GM23248 (cell line): ENCODE results near the gene SH3BP2. TPM values are rescaled to one million over a fixed set of nuclear protein-coding genes. Genes with fewer than 3 reads are reported as not detected.

Experiments
- DNase-seq: peaks from one replicate; pipeline ENCODE4 v3.0.0-alpha.2; 2015
- H2AFZ ChIP-seq: fragments of 200-600 bp; sonication (generic); 2 replicates; pipeline ENCODE4 v1.6.1; 2016; ENCODE audit warnings: antibody characterized with exemption
- H3F3A ChIP-seq: fragments of 200-600 bp; sonication (generic); 2 replicates; pipeline ENCODE4 v1.6.1; 2016; ENCODE audit warnings: mild to moderate bottlenecking, antibody characterized with exemption, mixed run types; ENCODE audit not compliant: insufficient read depth
- H3K27ac ChIP-seq: fragments of 200-600 bp; sonication (generic); 2 replicates; pipeline ENCODE4 v1.5.1; 2016; ENCODE audit warnings: mild to moderate bottlenecking
- H3K27me3 ChIP-seq: fragments of 200-600 bp; sonication (generic); replicated peaks from 2 replicates; pipeline ENCODE4 v1.6.1; 2016; ENCODE audit warnings: mild to moderate bottlenecking; ENCODE audit not compliant: insufficient read depth
- H3K36me3 ChIP-seq: fragments of 200-600 bp; sonication (generic); 2 replicates; pipeline ENCODE4 v1.6.1; 2016; ENCODE audit warnings: low read depth, mild to moderate bottlenecking
- H3K4me1 ChIP-seq: fragments of 200-600 bp; sonication (generic); 2 replicates; pipeline ENCODE4 v1.6.1; 2016; ENCODE audit warnings: mild to moderate bottlenecking; ENCODE audit not compliant: insufficient read depth
- H3K4me2 ChIP-seq: fragments of 200-600 bp; sonication (generic); one replicate; pipeline ENCODE4 v1.6.1; 2016; ENCODE audit warnings: mild to moderate bottlenecking; ENCODE audit not compliant: unreplicated experiment
- H3K4me3 ChIP-seq: fragments of 200-600 bp; sonication (generic); 2 replicates; pipeline ENCODE4 v1.5.1; 2016; ENCODE audit warnings: mild to moderate bottlenecking
- H3K79me2 ChIP-seq: fragments of 200-600 bp; sonication (generic); 2 replicates; pipeline ENCODE4 v1.6.1; 2016; ENCODE audit warnings: mild to moderate bottlenecking; ENCODE audit not compliant: insufficient read depth
- H3K9ac ChIP-seq: fragments of 200-600 bp; sonication (generic); 2 replicates; pipeline ENCODE4 v1.6.1; 2016; ENCODE audit warnings: mild to moderate bottlenecking
- H3K9me2 ChIP-seq: fragments of 200-600 bp; sonication (generic); 2 replicates; pipeline ENCODE4 v1.6.1; 2016; ENCODE audit warnings: mixed run types, mild to moderate bottlenecking, moderate library complexity; ENCODE audit not compliant: insufficient read depth
- H3K9me3 ChIP-seq: fragments of 200-600 bp; sonication (generic); one replicate; pipeline ENCODE4 v1.6.1; 2017; ENCODE audit warnings: low read depth
- H4K20me1 ChIP-seq: fragments of 200-600 bp; sonication (generic); 2 replicates; pipeline ENCODE4 v1.6.0; 2016; ENCODE audit not compliant: insufficient read depth
- EZH2 ChIP-seq: fragments of 200-600 bp; sonication (generic); IDR thresholded peaks from 2 replicates; pipeline ENCODE4 v1.6.1; 2018; ENCODE audit warnings: antibody characterized with exemption, mild to moderate bottlenecking; ENCODE audit not compliant: insufficient read depth, poor library complexity, severe bottlenecking
- EZH2phosphoT487 ChIP-seq: fragments of 200-600 bp; sonication (generic); IDR thresholded peaks from 2 replicates; pipeline ENCODE4 v1.6.1; 2018; ENCODE audit warnings: antibody characterized with exemption, moderate library complexity, mild to moderate bottlenecking, low read depth; ENCODE audit not compliant: insufficient read depth
- whole genome bisulfite sequencing, 2 experiments: methylation state at CpG; one replicate each; pipeline ENCODE4 v1.1.6; 2015 to 2017; ENCODE audit warnings: low lambda C conversion rate in 2 of 2, low coverage in 1 of 2; ENCODE audit errors: missing lambda C conversion rate in 2 of 2; 5-methylcytosine and 5-hydroxymethylcytosine counted together
- in situ Hi-C: fragments of 300-500 bp; cut with MboI; formaldehyde crosslinking; loops from 2 replicates; pipeline ENCODE4 v1.15.0; 2020
- polyA plus RNA-seq: library from polyadenylated mRNA; unstranded; fragments of >200 nt; fragmentation: Nextera tagmentation; extraction: Ambion mirVana; gene quantifications from 2 replicates; pipeline ENCODE4 v1.2.1, GENCODE V29; 2016
- total RNA-seq: library from RNA; depleted of rRNA; stranded (reverse); fragments of >200 nt; shearing (Covaris generic); gene quantifications from 2 replicates; pipeline ENCODE4 v1.2.3, GENCODE V29; 2014

SH3BP2 gene
- total and polyA plus RNA-seq, 2 experiments from 2014 or later, result 20.9 to 31.2 TPM

GRCh38 chr4:2800691-2801596 is 8.1 kb downstream of the SH3BP2 start:
- H2AFZ ChIP-seq, result peak overlapping the region; percentile 51
- H3K79me2 ChIP-seq, result peaks cover 94% of the 10 kb centered on the region
- H4K20me1 ChIP-seq, result no peaks in the 10 kb centered on the region
- peak overlapping the region; percentile 67 for H3K4me2 ChIP-seq
- H3K27ac ChIP-seq, result peak overlapping the region; percentile 83
- in situ Hi-C loops, result no loop called here
- H3K4me3 ChIP-seq, result peak overlapping the region; percentile 20
- peaks cover 25% of the 10 kb centered on the region for H3K4me1 ChIP-seq
- H3K9ac ChIP-seq, result peak overlapping the region; percentile 64
- WGBS, 2 experiments, result 20 to 22% methylated on average over 24 to 28 of the region's 29 CpGs
- peak; percentile 69 for DNase-seq
- no peak for TF ChIP-seq EZH2phosphoT487
- no peaks in the 10 kb centered on the region for H3K36me3 ChIP-seq
- no peaks in the 10 kb centered on the region for H3K9me3 ChIP-seq
- H3K9me2 ChIP-seq, result no peaks in the 10 kb centered on the region
- H3F3A ChIP-seq, result 0 out of 2 replicates have a peak, but pooled peaks cover 2% of the 10 kb centered on the region
- no peaks in the 10 kb centered on the region for H3K27me3 ChIP-seq

- no peak overlapping the region for H3K9ac ChIP-seq
- TF ChIP-seq EZH2phosphoT487 (no peak), EZH2 (no peak)
- H2AFZ ChIP-seq, result no peak overlapping the region
- in situ Hi-C loops, result no loop called here
- H3F3A ChIP-seq, result no peaks in the 10 kb centered on the region
- no peak overlapping the region for H3K4me2 ChIP-seq
- H3K4me1 ChIP-seq, result peaks cover 15% of the 10 kb centered on the region
- no peaks in the 10 kb centered on the region for H4K20me1 ChIP-seq
- 95 to 99% methylated on average over 27 of the region's 27 CpGs for WGBS, 2 experiments
- no peak overlapping the region for H3K4me3 ChIP-seq
- H3K79me2 ChIP-seq, result peaks cover 95% of the 10 kb centered on the region
- no peaks in the 10 kb centered on the region for H3K27me3 ChIP-seq
- H3K9me2 ChIP-seq, result no peaks in the 10 kb centered on the region
- H3K36me3 ChIP-seq, result no peaks in the 10 kb centered on the region
- no peaks in the 10 kb centered on the region for H3K9me3 ChIP-seq
- DNase-seq, result no peak
- H3K27ac ChIP-seq, result no peak overlapping the region
Observed at GRCh38 chr4:2802618-2803531, 10.0 kb downstream of the SH3BP2 start.

- H3K9ac ChIP-seq, result no peak overlapping the region
- no peaks in the 10 kb centered on the region for H3K27me3 ChIP-seq
- H3K27ac ChIP-seq, result no peak overlapping the region
- no peaks in the 10 kb centered on the region for H4K20me1 ChIP-seq
- H3K9me3 ChIP-seq, result no peaks in the 10 kb centered on the region
- WGBS, 2 experiments, result 54 to 65% methylated on average over 20 of the region's 20 CpGs
- no peaks in the 10 kb centered on the region for H3K9me2 ChIP-seq
- TF ChIP-seq EZH2 (no peak), EZH2phosphoT487 (no peak)
- peak; percentile 66 for DNase-seq
- H3K4me3 ChIP-seq, result no peak overlapping the region
- H2AFZ ChIP-seq, result no peak overlapping the region
- H3K4me2 ChIP-seq, result no peak overlapping the region
- no peaks in the 10 kb centered on the region for H3F3A ChIP-seq
- in situ Hi-C loops, result no loop called here
- H3K36me3 ChIP-seq, result no peaks in the 10 kb centered on the region
- H3K4me1 ChIP-seq, result peaks cover 15% of the 10 kb centered on the region
- peaks cover 92% of the 10 kb centered on the region for H3K79me2 ChIP-seq
Observed at GRCh38 chr4:2803624-2804448, 11.0 kb downstream of the SH3BP2 start.
